Heart left ventricle (tissue), 16 donors: ENCODE data around the gene PAK4. TPM values are rescaled to one million over a fixed set of nuclear protein-coding genes. Genes with fewer than 3 reads are reported as not detected.
"Not testable (repeated sequence)": the region's sequence is repeated elsewhere in the genome, so short reads cannot be mapped to it uniquely, and the experiment has no call there.

Source experiments
- ATAC-seq, 4 donors: fragments of 200-7000 bp; cut with Tn5 transposase; one replicate each; pipeline ENCODE4 v1.9.1; 2020 to 2022; ENCODE audit warnings: moderate library complexity in 4 of 4, mild to moderate bottlenecking in 3 of 4, moderate number of reproducible peaks in 1 of 4
- DNase-seq, 5 donors: peaks; one replicate each; pipeline ENCODE4 v3.0.0-alpha.2; 2020
- H3K27ac ChIP-seq, 12 donors: fragments of 200-600 bp; sonication (generic) in 4 of 12; one replicate each; pipeline versions ENCODE4 v1.5.0 to v1.8.0; 2016 to 2022; ENCODE audit warnings: mild to moderate bottlenecking in 2 of 12
- H3K27me3 ChIP-seq, 9 donors: fragments of 200-600 bp; sonication (generic) in 2 of 9; one replicate each; pipeline versions ENCODE4 v1.5.1 to v1.8.0; 2016 to 2022; ENCODE audit warnings: mild to moderate bottlenecking in 3 of 9
- H3K36me3 ChIP-seq, 9 donors: fragments of 200-600 bp; sonication (generic) in 2 of 9; one replicate each; pipeline versions ENCODE4 v1.5.0 to v1.8.0; 2018 to 2022; ENCODE audit warnings: mild to moderate bottlenecking in 2 of 9
- H3K4me1 ChIP-seq, 12 donors: fragments of 200-600 bp; sonication (generic) in 4 of 12; one replicate each; pipeline versions ENCODE4 v1.5.0 to v1.8.0; 2016 to 2022; ENCODE audit warnings: mild to moderate bottlenecking in 3 of 12
- H3K4me3 ChIP-seq, 12 donors: fragments of 200-600 bp; sonication (generic) in 4 of 12; one replicate each; pipeline versions ENCODE4 v1.5.0 to v1.8.0; 2017 to 2022; ENCODE audit warnings: mild to moderate bottlenecking in 9 of 12, moderate library complexity in 4 of 12
- H3K9me3 ChIP-seq, 12 donors: fragments of 200-600 bp; sonication (generic) in 4 of 12; one replicate each; pipeline versions ENCODE4 v1.5.0 to v1.8.0; 2016 to 2022; ENCODE audit warnings: mild to moderate bottlenecking in 1 of 12
- POLR2A ChIP-seq, 2 donors: fragments of 450-650 bp; IDR thresholded peaks; one replicate each; pipeline ENCODE4 v1.6.1; 2017; ENCODE audit warnings: antibody characterized with exemption in 2 of 2, mild to moderate bottlenecking in 2 of 2, moderate library complexity in 2 of 2
- WGBS, 4 donors: extraction: QIAGEN DNeasy Blood & Tissue Kit in 2 of 4; methylation state at CpG; one replicate each; pipeline versions ENCODE4 v1.1.5 to v1.1.7; 2013 to 2018; 5-methylcytosine and 5-hydroxymethylcytosine counted together
- intact Hi-C, 10 donors: fragments of 100-400 bp; cut with DNase I; formaldehyde crosslinking; loops; one replicate each; pipeline versions ENCODE4 v1.11.1 to v1.14.2; 2022
- polyA plus RNA-seq, 2 donors: library from polyadenylated mRNA; stranded (reverse); fragments of 200-250 nt; gene quantifications; one replicate each; pipeline ENCODE4 v1.2.3, GENCODE V29; 2013
- total RNA-seq, 9 donors: library from RNA; depleted of rRNA in 2 of 9; stranded (reverse); fragments of >200 nt in 2 of 9; fragmentation: NEBNext Ultra II Directional in 3 of 9; extraction: Animal tissue kit (Norgen Biotek cat#: 25700) in 3 of 9; gene quantifications; one replicate each; pipeline versions ENCODE4 v1.1.0 to v1.2.4, GENCODE V29; 2016 to 2023
- TF ChIP-seq, protein P1 (sequence below), 12 donors: fragments of 200-600 bp; sonication (generic) in 4 of 12; IDR thresholded peaks; one replicate each; pipeline versions ENCODE4 v1.5.0 to v1.8.0; 2018 to 2022; ENCODE audit warnings: antibody characterized with exemption in 12 of 12, mild to moderate bottlenecking in 5 of 12
- donor health status: ischemic (EF 13 %, LVEDD 7.1; RV severe dilation, severe dysfunction).
- donor health status: healthy with polysubstance abuse.
- donor health status: DM: no; HTN: yes; CAD: no.
- donor health status: DM: no; HTN: no; CAD: no.
- donor health status: ischemic (EF 25% LVEDD 6.9; RV normal size, moderate dysfunction).
- donor health status: ischemic (EF 25% LVEDD 5.7; RV mildly dilated, moderate dysfunction).
- donor health status: healthy.
- donor health status: DM: yes; HTN: yes; CAD: no.
- donor health status: ischemic (EF 35%, LVEDD 5.7; RV mildly dilated, moderate dysfunction).
- donor health status: nonischemic (EF 11% LVEDD 7.7; RV severe dilation, severe dysfunction).
- donor health status: DM: yes; HTN: yes; CAD: no.
- donor health status: PGD.
- donor health status: ischemic (EF 29% LVEDD 5.4; RV normal size, mild dysfunction).
- donor health status: nonischemic (EF 23%, LVEDD 6.1; RV moderate dilation, normal function).

PAK4 gene
- total and polyA plus RNA-seq, 11 donors = 9.5 to 25.8 (median 16.2) TPM

DNA sequence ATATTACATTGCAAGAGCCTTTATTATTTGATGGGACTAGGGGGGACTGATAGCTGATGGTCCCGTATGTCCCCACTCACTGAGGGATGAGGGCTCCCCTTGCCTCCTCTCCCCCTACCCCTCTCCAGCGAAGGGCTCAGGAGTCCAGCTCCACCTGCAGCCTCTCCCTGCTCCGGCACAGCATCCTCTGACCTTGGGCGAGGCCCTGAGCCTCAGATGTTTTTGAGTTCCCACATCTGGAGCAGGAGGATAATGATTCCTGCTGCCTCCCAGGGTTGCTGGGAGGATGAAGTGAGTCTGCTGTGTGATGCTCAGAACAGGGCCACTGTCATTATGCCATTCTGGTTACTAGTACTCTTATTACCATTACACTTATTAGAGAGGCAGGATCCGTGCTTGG is 15.0 kb downstream of the PAK4 start:
- Histone ChIP-seq H3K4me1 (peaks cover 0 to 50% (median 29%) of the 10 kb centered on the region in 12 donors), H3K36me3 (no peaks in the 10 kb centered on the region), H3K4me3 (no peak overlapping the region), H3K27ac (peak overlapping the region in 1 of 12 donors; percentile 8), H3K9me3 (no peaks in the 10 kb centered on the region), H3K27me3 (no peaks in the 10 kb centered on the region)
- ATAC-seq (no peak), DNase-seq (no peak)
- TF ChIP-seq, protein P1, sequence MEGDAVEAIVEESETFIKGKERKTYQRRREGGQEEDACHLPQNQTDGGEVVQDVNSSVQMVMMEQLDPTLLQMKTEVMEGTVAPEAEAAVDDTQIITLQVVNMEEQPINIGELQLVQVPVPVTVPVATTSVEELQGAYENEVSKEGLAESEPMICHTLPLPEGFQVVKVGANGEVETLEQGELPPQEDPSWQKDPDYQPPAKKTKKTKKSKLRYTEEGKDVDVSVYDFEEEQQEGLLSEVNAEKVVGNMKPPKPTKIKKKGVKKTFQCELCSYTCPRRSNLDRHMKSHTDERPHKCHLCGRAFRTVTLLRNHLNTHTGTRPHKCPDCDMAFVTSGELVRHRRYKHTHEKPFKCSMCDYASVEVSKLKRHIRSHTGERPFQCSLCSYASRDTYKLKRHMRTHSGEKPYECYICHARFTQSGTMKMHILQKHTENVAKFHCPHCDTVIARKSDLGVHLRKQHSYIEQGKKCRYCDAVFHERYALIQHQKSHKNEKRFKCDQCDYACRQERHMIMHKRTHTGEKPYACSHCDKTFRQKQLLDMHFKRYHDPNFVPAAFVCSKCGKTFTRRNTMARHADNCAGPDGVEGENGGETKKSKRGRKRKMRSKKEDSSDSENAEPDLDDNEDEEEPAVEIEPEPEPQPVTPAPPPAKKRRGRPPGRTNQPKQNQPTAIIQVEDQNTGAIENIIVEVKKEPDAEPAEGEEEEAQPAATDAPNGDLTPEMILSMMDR (IDR thresholded peaks at IDR 0.05) = no peak
- TF ChIP-seq POLR2A (IDR thresholded peaks at IDR 0.05) = no peak
- intact Hi-C loops = no loop called here
- 65 to 89% (median 73%) methylated on average over 5 of the region's 5 CpGs for WGBS, 4 donors

DNA sequence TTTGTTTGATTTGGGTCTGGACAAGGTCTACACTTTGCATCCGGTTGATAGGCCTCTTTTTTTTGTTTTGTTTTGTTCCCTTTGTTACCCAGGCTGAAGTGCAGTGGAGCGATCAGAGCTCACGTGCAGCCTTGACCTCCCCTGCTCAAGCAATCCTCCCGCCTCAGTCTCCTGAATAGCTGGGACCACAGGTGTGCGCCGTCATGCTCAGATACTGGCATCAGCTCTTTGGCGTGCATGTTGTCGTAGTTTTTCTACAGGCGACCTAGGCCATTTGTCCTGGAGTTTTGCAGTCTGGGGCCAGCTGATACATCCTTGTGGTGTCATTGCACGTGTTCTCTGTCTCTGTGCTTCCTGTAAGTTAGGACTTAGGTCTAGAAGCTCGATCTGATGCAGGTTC is 16.3 kb downstream of the PAK4 start:
- peaks cover 0 to 50% (median 29%) of the 10 kb centered on the region in 12 donors for H3K4me1 ChIP-seq
- ATAC-seq = no peak
- intact Hi-C loops = no loop called here
- 82 to 92% (median 85%) methylated on average over 10 to 11 of the region's 11 CpGs for WGBS, 4 donors
- no peak overlapping the region for H3K27ac ChIP-seq
- H3K36me3 ChIP-seq = no peaks in the 10 kb centered on the region
- no peak overlapping the region for H3K4me3 ChIP-seq
- H3K27me3 ChIP-seq = no peaks in the 10 kb centered on the region
- DNase-seq = no peak
- no peaks in the 10 kb centered on the region for H3K9me3 ChIP-seq
- TF ChIP-seq, protein P1 (IDR thresholded peaks at IDR 0.05) = no peak
- no peak for TF ChIP-seq POLR2A (IDR thresholded peaks at IDR 0.05)

DNA sequence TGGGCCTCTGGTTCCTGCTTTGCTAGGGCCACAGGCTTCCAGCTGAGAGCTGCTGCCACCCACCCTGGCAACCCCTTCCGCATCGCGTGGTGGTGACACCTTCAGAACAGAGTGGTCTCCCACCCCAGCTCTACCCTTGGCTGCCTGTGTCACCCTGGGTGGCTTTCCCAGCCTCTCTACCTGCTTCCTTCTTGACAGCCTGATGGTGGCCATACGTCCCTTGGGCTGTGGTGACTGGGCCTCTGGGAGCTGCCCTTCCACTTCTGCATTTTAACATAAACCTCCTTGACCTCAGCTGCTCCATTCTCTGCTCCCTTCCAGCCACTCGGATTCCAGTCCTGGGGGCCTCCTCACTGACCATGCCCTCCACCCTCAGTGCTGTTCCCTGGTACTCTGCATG is 17.0 kb downstream of the PAK4 start:
- TF ChIP-seq POLR2A (IDR thresholded peaks at IDR 0.05) = no peak
- TF ChIP-seq, protein P1 (IDR thresholded peaks at IDR 0.05) = no peak
- no peaks in the 10 kb centered on the region for H3K36me3 ChIP-seq
- no peak overlapping the region for H3K4me3 ChIP-seq
- DNase-seq (no peak), ATAC-seq (no peak)
- H3K27ac ChIP-seq = no peak overlapping the region
- no peaks in the 10 kb centered on the region for H3K27me3 ChIP-seq
- intact Hi-C loops = no loop called here
- H3K9me3 ChIP-seq = no peaks in the 10 kb centered on the region
- 87 to 95% (median 88%) methylated on average over 5 of the region's 5 CpGs for WGBS, 4 donors
- H3K4me1 ChIP-seq = peaks cover 0 to 50% (median 29%) of the 10 kb centered on the region in 12 donors

DNA sequence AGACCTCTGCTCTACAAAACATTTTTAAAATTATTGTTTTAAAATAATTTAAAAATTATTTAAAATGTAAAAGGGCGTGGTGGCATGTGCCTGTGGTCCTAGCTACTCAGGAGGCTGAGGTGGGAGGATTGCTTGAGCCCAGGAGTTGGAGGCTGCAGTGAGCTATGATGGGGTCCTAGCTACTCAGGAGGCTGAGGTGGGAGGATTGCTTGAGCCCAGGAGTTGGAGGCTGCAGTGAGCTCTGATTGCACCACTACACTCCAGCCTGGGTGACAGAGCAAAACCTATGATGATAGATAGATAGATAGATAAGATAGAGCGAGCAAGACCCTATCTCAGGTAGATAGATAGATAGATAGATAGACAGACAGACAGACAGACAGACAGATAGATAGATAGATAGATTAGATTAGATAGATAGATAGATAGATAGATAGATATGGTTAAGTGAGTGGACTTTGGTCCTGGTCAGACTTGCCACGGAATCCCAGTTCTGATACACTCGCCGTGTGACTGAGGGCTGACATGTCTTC is 18.2 kb downstream of the PAK4 start:
- WGBS, 4 donors = 79 to 90% (median 87%) methylated on average over 5 of the region's 5 CpGs
- H3K27me3 ChIP-seq, intact Hi-C loops, H3K9me3 ChIP-seq, ATAC-seq, DNase-seq, H3K36me3 ChIP-seq, H3K4me3 ChIP-seq: not testable (repeated sequence)
- Histone ChIP-seq H3K27ac (peak overlapping the region in 2 of 12 donors; percentile 59 to 84), H3K4me1 (peaks cover 0 to 50% (median 29%) of the 10 kb centered on the region in 12 donors)
